PC-3 (cell line): ENCODE measurements around the gene ZNF334. TPM values are rescaled to one million over a fixed set of nuclear protein-coding genes. Genes with fewer than 3 reads are reported as not detected.

ENCODE experiments used
- ATAC-seq: fragments of 200-7000 bp; cut with Tn5 transposase; 2 replicates; pipeline ENCODE4 v1.9.1; 2020; ENCODE audit warnings: mild to moderate bottlenecking, moderate library complexity
- BruUV-seq: library from RNA; stranded (reverse); fragments of 400-500 nt; replicated peaks from 2 replicates; lab custom pipeline; 2021; lab: Mats Ljungman, UMichigan
- CTCF ChIA-PET: fragments of 300-600 bp; sonication (Branson Sonifier 250); formaldehyde crosslinking; loops from one replicate; lab custom pipeline; 2022; ENCODE audit warnings: antibody characterized with exemption; lab: Charles Lee
- POLR2A ChIA-PET: fragments of 300-600 bp; sonication (Branson Sonifier 250); formaldehyde crosslinking; loops from one replicate; lab custom pipeline; 2022; ENCODE audit warnings: antibody characterized with exemption; ENCODE audit not compliant: unreplicated experiment; lab: Charles Lee
- DNase-seq: peaks from one replicate; pipeline ENCODE4 v3.0.0-alpha.2; 2015
- H2AFZ ChIP-seq: fragments of 300-600 bp; sonication (generic); 2 replicates; pipeline ENCODE4 v1.6.0; 2016; ENCODE audit warnings: antibody characterized with exemption, low read length
- H3F3A ChIP-seq: fragments of 300-600 bp; sonication (generic); one replicate; pipeline ENCODE4 v1.6.0; 2017; ENCODE audit warnings: antibody characterized with exemption, low read length, control low read depth, mild to moderate bottlenecking; ENCODE audit not compliant: unreplicated experiment
- H3K27ac ChIP-seq: fragments of 300-600 bp; sonication (generic); 2 replicates; pipeline ENCODE4 v1.5.1; 2016; ENCODE audit warnings: mild to moderate bottlenecking, low read length
- H3K27me3 ChIP-seq: fragments of 300-600 bp; sonication (generic); 2 replicates; pipeline ENCODE4 v1.6.1; 2016; ENCODE audit warnings: low read length, mixed read lengths
- H3K36me3 ChIP-seq: fragments of 300-600 bp; sonication (generic); 2 replicates; pipeline ENCODE4 v1.6.1; 2016; ENCODE audit warnings: low read depth, mixed run types, low read length, mixed read lengths
- H3K4me1 ChIP-seq: fragments of 300-600 bp; sonication (generic); 2 replicates; pipeline ENCODE4 v1.5.1; 2016; ENCODE audit warnings: low read length; ENCODE audit not compliant: insufficient read depth
- H3K4me2 ChIP-seq: fragments of 300-600 bp; sonication (generic); 2 replicates; pipeline ENCODE4 v1.6.0; 2016; ENCODE audit warnings: low read length
- H3K4me3 ChIP-seq: fragments of 300-600 bp; sonication (generic); 2 replicates; pipeline ENCODE4 v1.5.1; 2016; ENCODE audit warnings: mild to moderate bottlenecking, low read length, mixed read lengths
- H3K79me2 ChIP-seq: fragments of 300-600 bp; sonication (generic); 2 replicates; pipeline ENCODE4 v1.6.1; 2017; ENCODE audit warnings: low read length, mixed read lengths
- H3K9ac ChIP-seq: fragments of 300-600 bp; sonication (generic); 2 replicates; pipeline ENCODE4 v1.6.0; 2016; ENCODE audit warnings: mild to moderate bottlenecking, low read length
- H3K9me2 ChIP-seq: fragments of 300-600 bp; sonication (generic); replicated peaks from 2 replicates; pipeline ENCODE4 v1.6.1; 2016; ENCODE audit warnings: mixed run types, low read length, mixed read lengths
- H3K9me3 ChIP-seq: fragments of 300-600 bp; sonication (generic); 2 replicates; pipeline ENCODE4 v1.6.1; 2016; ENCODE audit warnings: low read length, mixed read lengths
- H4K20me1 ChIP-seq: fragments of 300-600 bp; sonication (generic); 2 replicates; pipeline ENCODE4 v1.6.1; 2016; ENCODE audit warnings: low read length, mixed read lengths
- CTCF ChIP-seq: fragments of 300-600 bp; sonication (generic); conservative IDR thresholded peaks from 2 replicates; pipeline ENCODE4 v1.5.1; 2017; ENCODE audit warnings: antibody characterized with exemption, low read depth, mild to moderate bottlenecking, low read length
- EZH2 ChIP-seq: fragments of 300-600 bp; sonication (generic); IDR thresholded peaks from one replicate; pipeline ENCODE4 v1.6.1; 2017; ENCODE audit warnings: antibody characterized with exemption, mild to moderate bottlenecking, low read length; ENCODE audit not compliant: unreplicated experiment
- EZH2phosphoT487 ChIP-seq: fragments of 300-600 bp; sonication (generic); IDR thresholded peaks from 2 replicates; pipeline ENCODE4 v1.6.1; 2018; ENCODE audit warnings: mild to moderate bottlenecking, antibody characterized with exemption, low read length, borderline replicate concordance
- intact Hi-C: fragments of 100-400 bp; cut with micrococcal nuclease; formaldehyde crosslinking; loops from 2 replicates; pipeline ENCODE4 v1.9.0; 2023
- total RNA-seq: library from RNA; depleted of rRNA; stranded (reverse); fragments of >200 nt; gene quantifications from 2 replicates; pipeline ENCODE4 v1.2.3, GENCODE V29; 2014; rRNA removed

The ZNF334 gene
- total RNA-seq, 1 experiment from 2014 or later, result 0.58 TPM

- intact Hi-C loops, result no loop called here
- DNase-seq (no peak), ATAC-seq (no peak)
- POLR2A ChIA-PET, result no interaction called here
- H3K36me3 ChIP-seq, result no peaks in the 10 kb centered on the region
- H4K20me1 ChIP-seq, result no peaks in the 10 kb centered on the region
- H3K9ac ChIP-seq, result no peak overlapping the region
- H3K9me2 ChIP-seq, result no peaks in the 10 kb centered on the region
- peaks cover 44% of the 10 kb centered on the region for H3K27me3 ChIP-seq
- BruUV-seq, result no TSS peak
- H3K9me3 ChIP-seq, result peaks cover 34% of the 10 kb centered on the region
- CTCF ChIA-PET, result no interaction called here
- H3K79me2 ChIP-seq, result no peaks in the 10 kb centered on the region
- no peak overlapping the region for H3K4me2 ChIP-seq
- TF ChIP-seq EZH2phosphoT487 (no peak), CTCF (no peak), EZH2 (no peak)
- no peak overlapping the region for H3K4me3 ChIP-seq
- no peak overlapping the region for H3K27ac ChIP-seq
- no peaks in the 10 kb centered on the region for H3K4me1 ChIP-seq
- H3F3A ChIP-seq, result no peaks in the 10 kb centered on the region
- no peak overlapping the region for H2AFZ ChIP-seq
Observed at GRCh38 chr20:46455729-46456128, 57.6 kb downstream of the ZNF334 start.

Other genes starting within 250 kb of the ZNF334 start
- gene CDH22, start 205.1 kb downstream of the ZNF334 start, total RNA-seq, result not detected in 2 replicates
- gene ELMO2, start 106.9 kb downstream of the ZNF334 start, total RNA-seq, result 29.0 and 32.3 TPM in 2 replicates
- gene OCSTAMP, start 37.1 kb upstream of the ZNF334 start, total RNA-seq, result not detected in 2 replicates
- gene SLC13A3, start 137.9 kb upstream of the ZNF334 start, total RNA-seq, result not detected in 2 replicates
- 41.4 and 48.1 TPM in 2 replicates for gene TP53RK, start 175.9 kb upstream of the ZNF334 start, total RNA-seq
- 9.6 and 10.8 TPM in 2 replicates for gene SLC2A10, start 196.1 kb upstream of the ZNF334 start, total RNA-seq